Measurements from ENCODE around the gene POLR2A. TPM values are rescaled to one million over a fixed set of nuclear protein-coding genes. Genes with fewer than 3 reads are reported as not detected.
A peak's percentile ranks its signal among the peaks of the same experiment; 100 is the strongest.

The POLR2A gene
- total and polyA plus RNA-seq, 4 donors, result 13.4 to 116 (median 60.8) TPM

DNA sequence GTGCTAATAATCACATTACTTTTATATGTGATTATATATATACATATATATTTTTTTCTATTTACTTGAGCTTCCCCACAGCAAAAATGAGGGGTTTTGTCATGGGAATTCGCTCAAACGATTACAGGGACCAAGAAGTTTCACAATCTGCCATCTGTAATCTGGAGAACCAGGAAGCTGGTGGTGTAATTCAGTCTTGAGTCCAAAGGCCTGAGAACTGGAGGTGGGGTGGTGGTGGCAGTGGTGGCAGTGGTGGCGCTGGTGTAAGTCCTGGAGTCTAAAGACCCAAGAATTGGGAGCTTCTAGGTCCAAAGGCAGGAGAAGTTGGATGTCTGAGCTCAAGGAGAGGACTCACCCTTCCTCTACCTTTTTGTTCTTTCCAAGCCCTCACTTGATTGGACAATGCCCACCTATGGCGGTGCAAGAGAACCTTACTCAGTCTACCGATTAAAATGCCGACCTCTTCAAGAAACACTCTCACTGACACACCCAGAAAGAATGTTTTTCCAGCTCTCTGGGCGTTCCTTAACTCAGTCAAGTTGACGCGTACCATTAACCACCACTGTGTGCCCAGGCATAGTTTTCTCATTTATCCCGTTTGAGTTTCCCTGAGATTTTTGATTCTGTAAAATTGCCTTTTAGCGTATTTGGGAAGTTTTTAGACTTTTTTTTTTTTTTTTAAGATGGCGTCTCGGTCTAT lies 31.9 kb downstream of the POLR2A start:
- intact Hi-C loops (cut with DNase I), result loop anchor here in 1 of 2 donors (1.0 kb wide), 1 partner anchor 43 kb away; no protein-coding TSS in a partner anchor
- Histone ChIP-seq H3K9me3 (ENCODE audit: control insufficient read depth, low read length) (no peaks in the 10 kb centered on the region), H3K27me3 (ENCODE audit: control insufficient read depth in 1 of 2, insufficient read depth in 2 of 2, low read length in 1 of 2) (no peaks in the 10 kb centered on the region), H3K4me3 (ENCODE audit: low read length in 2 of 2) (no peak overlapping the region), H3K4me1 (ENCODE audit: control insufficient read depth in 1 of 2, insufficient read depth in 2 of 2, low read length in 2 of 2) (no peaks in the 10 kb centered on the region), H3K27ac (ENCODE audit: low read depth in 1 of 2, low read length in 2 of 2) (no peak overlapping the region), H3K36me3 (ENCODE audit: control insufficient read depth in 1 of 2, insufficient read depth in 2 of 2, low read length in 1 of 2) (peaks cover 0 to 2% of the 10 kb centered on the region in 2 donors)
- DNase-seq (no peak), ATAC-seq (ENCODE audit: low FRiP score) (no peak)
- WGBS, 2 donors, result 88 to 90% methylated on average over 13 of the region's 13 CpGs

DNA sequence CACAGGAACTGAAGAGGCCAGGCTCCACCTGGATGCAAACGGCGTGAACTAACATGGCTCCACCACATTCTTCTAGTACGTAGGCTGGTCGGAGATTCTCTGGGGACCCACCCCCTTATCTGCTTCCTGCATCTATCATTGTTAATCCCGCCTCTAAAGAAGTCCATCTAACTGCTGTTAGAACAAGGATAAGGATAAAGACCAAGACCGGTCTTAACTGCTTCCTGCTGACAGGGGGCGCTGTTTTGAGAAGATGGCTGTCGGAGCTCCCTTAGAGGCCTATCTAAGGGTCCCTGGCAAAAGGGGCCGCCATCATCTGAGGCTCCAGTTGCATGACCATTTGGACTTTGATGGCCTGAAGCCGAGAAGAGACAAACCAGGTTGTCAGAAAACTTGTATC lies 38.9 kb downstream of the POLR2A start:
- ATAC-seq (ENCODE audit: low FRiP score) (no peak), DNase-seq (no peak)
- no peaks in the 10 kb centered on the region for H3K9me3 ChIP-seq (ENCODE audit: control insufficient read depth, low read length)
- H3K27me3 ChIP-seq (ENCODE audit: control insufficient read depth in 1 of 2, insufficient read depth in 2 of 2, low read length in 1 of 2), result no peaks in the 10 kb centered on the region
- H3K27ac ChIP-seq (ENCODE audit: low read depth in 1 of 2, low read length in 2 of 2), result no peak overlapping the region
- intact Hi-C loops (cut with DNase I), result loop anchor here in 1 of 2 donors (2.0 kb wide), 1 partner anchor 66 kb away; no protein-coding TSS in a partner anchor
- H3K4me1 ChIP-seq (ENCODE audit: control insufficient read depth in 1 of 2, insufficient read depth in 2 of 2, low read length in 2 of 2), result no peaks in the 10 kb centered on the region
- WGBS, 2 donors, result 32 to 33% methylated on average over 10 of the region's 10 CpGs
- H3K4me3 ChIP-seq (ENCODE audit: low read length in 2 of 2), result no peak overlapping the region
- H3K36me3 ChIP-seq (ENCODE audit: control insufficient read depth in 1 of 2, insufficient read depth in 2 of 2, low read length in 1 of 2), result no peaks in the 10 kb centered on the region

DNA sequence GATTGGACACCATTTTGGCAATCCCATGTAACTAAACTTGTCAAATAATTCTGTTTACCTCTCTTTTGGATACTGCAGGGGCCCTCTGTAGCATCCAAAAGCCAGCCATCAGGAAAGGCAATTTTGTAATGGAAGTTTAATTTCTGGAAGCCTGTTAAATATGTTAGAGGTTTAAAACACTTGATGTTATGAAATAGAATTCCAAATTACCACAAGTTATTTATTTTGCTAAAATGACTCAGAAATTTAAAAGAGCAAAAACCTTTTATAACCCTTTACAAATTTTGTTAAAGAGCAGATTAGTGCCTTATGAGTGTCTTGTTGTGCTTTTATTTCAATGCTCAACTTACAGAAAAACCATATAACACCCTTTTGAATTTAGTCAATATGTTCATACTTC lies 44.7 kb downstream of the POLR2A start:
- Histone ChIP-seq H3K36me3 (ENCODE audit: control insufficient read depth in 1 of 2, insufficient read depth in 2 of 2, low read length in 1 of 2) (no peaks in the 10 kb centered on the region), H3K4me3 (ENCODE audit: low read length in 2 of 2) (no peak overlapping the region), H3K27me3 (ENCODE audit: control insufficient read depth in 1 of 2, insufficient read depth in 2 of 2, low read length in 1 of 2) (no peaks in the 10 kb centered on the region), H3K9me3 (ENCODE audit: control insufficient read depth, low read length) (no peaks in the 10 kb centered on the region), H3K27ac (ENCODE audit: low read depth in 1 of 2, low read length in 2 of 2) (no peak overlapping the region), H3K4me1 (ENCODE audit: control insufficient read depth in 1 of 2, insufficient read depth in 2 of 2, low read length in 2 of 2) (no peaks in the 10 kb centered on the region)
- no peak for ATAC-seq (ENCODE audit: low FRiP score)
- intact Hi-C loops (cut with DNase I), result no loop called here
- DNase-seq, result no peak

DNA sequence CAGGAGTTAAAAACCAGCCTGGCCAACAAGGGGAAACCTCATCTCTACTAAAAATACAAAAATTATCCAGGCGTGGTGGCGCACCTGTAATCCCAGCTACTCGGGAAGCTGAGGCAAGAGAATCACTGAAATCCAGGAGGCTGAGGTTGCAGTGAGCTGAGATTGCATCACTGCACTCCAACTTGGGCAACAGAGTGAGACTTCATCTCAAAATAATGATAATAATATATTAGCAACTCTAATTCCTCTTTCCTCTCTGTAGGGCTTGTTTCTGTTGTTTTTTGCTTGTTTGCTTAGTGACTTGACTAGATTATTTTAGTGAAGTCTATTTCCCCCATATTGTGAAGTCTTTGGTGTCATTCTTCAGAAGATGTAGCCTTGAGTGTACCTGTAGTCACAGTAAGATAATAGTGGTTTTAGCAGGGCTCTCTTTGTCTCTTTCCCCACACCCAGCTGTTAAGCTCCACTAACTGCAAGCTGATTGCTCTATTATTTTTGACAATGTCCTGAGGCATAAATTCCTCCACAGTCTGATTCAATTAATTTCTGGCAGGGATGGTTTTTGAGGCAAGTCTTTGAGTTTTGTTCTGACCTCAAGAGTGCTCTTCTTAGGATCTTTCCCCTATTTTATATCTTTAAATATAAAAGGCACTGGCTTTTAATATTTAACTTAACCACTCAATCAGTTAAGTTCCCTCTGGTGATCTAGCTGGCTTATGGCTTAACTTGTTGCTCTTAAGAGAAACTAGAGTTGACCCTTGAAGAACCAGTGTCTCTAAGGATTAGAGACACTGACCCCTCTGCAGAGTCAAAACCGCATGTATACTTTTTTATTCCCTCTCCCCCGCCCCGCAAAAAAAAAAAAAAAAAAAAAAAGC lies 46.1 kb downstream of the POLR2A start:
- intact Hi-C loops (cut with DNase I), result no loop called here
- Histone ChIP-seq H3K36me3 (ENCODE audit: control insufficient read depth in 1 of 2, insufficient read depth in 2 of 2, low read length in 1 of 2) (no peaks in the 10 kb centered on the region), H3K9me3 (ENCODE audit: control insufficient read depth, low read length) (no peaks in the 10 kb centered on the region), H3K27ac (ENCODE audit: low read depth in 1 of 2, low read length in 2 of 2) (no peak overlapping the region), H3K27me3 (ENCODE audit: control insufficient read depth in 1 of 2, insufficient read depth in 2 of 2, low read length in 1 of 2) (no peaks in the 10 kb centered on the region), H3K4me1 (ENCODE audit: control insufficient read depth in 1 of 2, insufficient read depth in 2 of 2, low read length in 2 of 2) (no peaks in the 10 kb centered on the region), H3K4me3 (ENCODE audit: low read length in 2 of 2) (no peak overlapping the region)
- WGBS, 2 donors, result 84 to 91% methylated on average over 6 of the region's 6 CpGs
- DNase-seq, result no peak
- no peak for ATAC-seq (ENCODE audit: low FRiP score)

DNA sequence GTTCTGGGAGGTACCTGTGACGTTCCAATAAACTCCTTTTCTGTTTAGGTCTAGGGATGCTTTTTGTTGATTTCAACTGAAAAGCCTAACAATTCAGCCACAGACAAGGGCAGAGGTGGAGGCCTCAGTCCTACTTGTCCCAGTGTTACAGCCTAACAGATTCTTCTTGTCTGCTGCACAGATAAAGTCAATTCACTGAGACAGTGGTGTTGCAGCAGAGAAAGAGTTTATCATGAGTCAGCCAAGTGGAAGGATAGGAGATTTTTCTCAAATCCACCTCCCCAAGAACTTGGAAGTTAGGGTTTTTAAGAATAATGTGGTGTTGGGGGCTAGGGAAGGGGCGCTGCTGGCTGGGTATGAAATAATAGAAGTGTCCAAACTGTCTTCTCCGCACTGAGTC lies 53.9 kb downstream of the POLR2A start:
- no peaks in the 10 kb centered on the region for H3K27me3 ChIP-seq (ENCODE audit: control insufficient read depth in 1 of 2, insufficient read depth in 2 of 2, low read length in 1 of 2)
- intact Hi-C loops (cut with DNase I), result no loop called here
- ATAC-seq (ENCODE audit: low FRiP score) (no peak), DNase-seq (no peak)
- 76 to 81% methylated on average over 3 of the region's 3 CpGs for WGBS, 2 donors
- no peak overlapping the region for H3K27ac ChIP-seq (ENCODE audit: low read depth in 1 of 2, low read length in 2 of 2)
- no peak overlapping the region for H3K4me3 ChIP-seq (ENCODE audit: low read length in 2 of 2)
- no peaks in the 10 kb centered on the region for H3K4me1 ChIP-seq (ENCODE audit: control insufficient read depth in 1 of 2, insufficient read depth in 2 of 2, low read length in 2 of 2)
- H3K36me3 ChIP-seq (ENCODE audit: control insufficient read depth in 1 of 2, insufficient read depth in 2 of 2, low read length in 1 of 2), result no peaks in the 10 kb centered on the region
- peaks cover 7% of the 10 kb centered on the region for H3K9me3 ChIP-seq (ENCODE audit: control insufficient read depth, low read length)

DNA sequence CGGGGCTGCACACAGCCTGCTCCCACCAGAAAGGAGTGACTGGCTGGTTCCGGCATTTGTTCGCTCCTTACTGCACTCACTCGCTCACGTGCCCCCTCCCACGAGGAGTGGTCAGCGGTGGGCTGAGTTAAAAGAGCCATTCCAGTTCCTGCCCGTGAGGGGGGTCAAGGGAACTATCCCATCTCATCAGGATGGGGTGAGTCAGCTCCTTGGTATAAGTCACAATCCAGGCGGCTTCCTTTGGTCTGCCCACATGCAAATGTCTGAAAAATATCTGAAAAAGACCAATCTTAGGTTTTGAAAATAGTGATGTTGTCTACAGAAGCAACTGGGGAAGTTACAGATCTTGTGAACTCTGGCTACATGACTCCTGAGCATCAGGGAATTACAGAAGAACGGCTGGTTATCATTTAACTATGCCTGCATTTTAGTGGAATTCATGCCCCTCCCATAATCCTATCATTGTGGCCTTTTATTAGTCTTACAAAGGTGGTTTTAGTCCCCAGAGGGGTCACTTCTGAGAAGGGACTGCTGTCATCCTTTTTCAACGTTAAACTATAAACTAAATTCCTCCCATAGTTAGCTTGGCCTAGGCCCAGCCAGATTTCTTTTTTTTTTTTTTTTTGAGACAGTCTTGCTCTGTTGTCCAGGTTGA lies 54.9 kb downstream of the POLR2A start:
- Histone ChIP-seq H3K4me3 (ENCODE audit: low read length in 2 of 2) (no peak overlapping the region), H3K36me3 (ENCODE audit: control insufficient read depth in 1 of 2, insufficient read depth in 2 of 2, low read length in 1 of 2) (no peaks in the 10 kb centered on the region), H3K4me1 (ENCODE audit: control insufficient read depth in 1 of 2, insufficient read depth in 2 of 2, low read length in 2 of 2) (no peaks in the 10 kb centered on the region), H3K27me3 (ENCODE audit: control insufficient read depth in 1 of 2, insufficient read depth in 2 of 2, low read length in 1 of 2) (no peaks in the 10 kb centered on the region), H3K9me3 (ENCODE audit: control insufficient read depth, low read length) (peaks cover 7% of the 10 kb centered on the region), H3K27ac (ENCODE audit: low read depth in 1 of 2, low read length in 2 of 2) (no peak overlapping the region)
- intact Hi-C loops (cut with DNase I), result no loop called here
- no peak for ATAC-seq (ENCODE audit: low FRiP score)
- DNase-seq, result no peak
- 67 to 72% methylated on average over 11 of the region's 11 CpGs for WGBS, 2 donors

DNA sequence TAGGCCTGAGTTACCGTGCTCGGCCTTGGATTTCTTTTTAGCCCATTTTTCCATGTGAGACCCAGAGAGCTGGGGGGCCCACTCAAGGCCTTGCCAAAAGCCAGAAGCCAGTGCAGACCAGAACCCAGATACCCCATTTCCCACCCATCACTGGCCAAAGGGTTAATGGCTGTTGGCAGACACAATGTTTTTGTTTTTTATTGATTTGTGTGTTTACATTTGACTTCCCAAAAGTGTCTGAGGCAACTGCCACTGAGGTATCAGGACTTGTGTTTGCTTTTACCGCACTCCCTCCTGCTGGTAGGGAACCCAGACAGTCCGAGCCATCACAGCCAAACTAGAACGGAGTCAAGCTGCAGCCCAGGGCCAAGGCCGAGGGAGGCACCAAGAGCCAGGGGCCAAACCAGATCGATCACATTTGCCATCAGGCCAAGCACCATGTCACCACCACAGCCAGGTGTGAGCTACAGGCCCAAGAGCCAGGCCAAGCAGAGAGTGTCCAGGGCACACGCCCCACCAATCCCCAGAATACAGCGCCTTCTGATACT lies 57.0 kb downstream of the POLR2A start:
- Histone ChIP-seq H3K36me3 (ENCODE audit: control insufficient read depth in 1 of 2, insufficient read depth in 2 of 2, low read length in 1 of 2) (no peaks in the 10 kb centered on the region), H3K27ac (ENCODE audit: low read depth in 1 of 2, low read length in 2 of 2) (no peak overlapping the region), H3K27me3 (ENCODE audit: control insufficient read depth in 1 of 2, insufficient read depth in 2 of 2, low read length in 1 of 2) (no peaks in the 10 kb centered on the region), H3K4me3 (ENCODE audit: low read length in 2 of 2) (no peak overlapping the region), H3K9me3 (ENCODE audit: control insufficient read depth, low read length) (peaks cover 7% of the 10 kb centered on the region), H3K4me1 (ENCODE audit: control insufficient read depth in 1 of 2, insufficient read depth in 2 of 2, low read length in 2 of 2) (no peaks in the 10 kb centered on the region)
- DNase-seq (peak in 1 of 2 donors; percentile 38), ATAC-seq (ENCODE audit: low FRiP score) (no peak)
- intact Hi-C loops (cut with DNase I), result no loop called here
- WGBS, 2 donors, result 93 to 97% methylated on average over 9 of the region's 9 CpGs

DNA sequence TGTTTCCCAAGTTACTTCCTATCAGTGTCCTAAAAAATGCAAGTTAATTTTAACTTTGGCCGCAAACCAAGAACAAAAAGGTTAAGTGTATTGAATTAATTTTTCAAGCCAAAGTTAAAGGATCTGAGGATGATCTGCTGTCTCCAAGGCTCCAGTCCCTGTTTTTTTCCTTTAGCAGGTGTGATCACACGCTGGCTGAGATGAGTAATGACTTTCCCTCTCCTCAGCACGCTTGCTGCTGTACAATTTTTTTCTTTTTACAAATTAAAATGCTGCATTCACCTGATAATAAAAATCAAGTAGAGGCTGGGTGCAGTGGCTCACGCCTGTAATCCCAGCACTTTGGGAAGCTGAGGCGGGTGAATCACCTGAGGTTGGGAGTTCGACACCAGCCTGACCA lies 60.7 kb downstream of the POLR2A start:
- H3K27me3 ChIP-seq (ENCODE audit: control insufficient read depth in 1 of 2, insufficient read depth in 2 of 2, low read length in 1 of 2), result no peaks in the 10 kb centered on the region
- no peak overlapping the region for H3K27ac ChIP-seq (ENCODE audit: low read depth in 1 of 2, low read length in 2 of 2)
- 56 to 59% methylated on average over 6 of the region's 6 CpGs for WGBS, 2 donors
- intact Hi-C loops (cut with DNase I), result no loop called here
- H3K9me3 ChIP-seq (ENCODE audit: control insufficient read depth, low read length), result no peaks in the 10 kb centered on the region
- peak in 1 of 2 donors; percentile 20 for DNase-seq
- no peak for ATAC-seq (ENCODE audit: low FRiP score)
- no peak overlapping the region for H3K4me3 ChIP-seq (ENCODE audit: low read length in 2 of 2)
- no peaks in the 10 kb centered on the region for H3K36me3 ChIP-seq (ENCODE audit: control insufficient read depth in 1 of 2, insufficient read depth in 2 of 2, low read length in 1 of 2)
- H3K4me1 ChIP-seq (ENCODE audit: control insufficient read depth in 1 of 2, insufficient read depth in 2 of 2, low read length in 2 of 2), result no peaks in the 10 kb centered on the region

All from aorta (tissue), 5 donors.